OCI-LY7 (cell line): ENCODE data around the gene C1orf56. TPM values are rescaled to one million over a fixed set of nuclear protein-coding genes. Genes with fewer than 3 reads are reported as not detected.

ENCODE experiments used
- BruUV-seq: library from RNA; stranded (reverse); fragments of 400-500 nt; replicated peaks from 2 replicates; lab custom pipeline; 2021; lab: Mats Ljungman, UMichigan
- CTCF ChIA-PET: fragments of 300-600 bp; sonication (Branson Sonifier 250); formaldehyde crosslinking; loops from one replicate; lab custom pipeline; 2022; ENCODE audit warnings: antibody characterized with exemption; ENCODE audit not compliant: unreplicated experiment; lab: Charles Lee
- POLR2A ChIA-PET: fragments of 300-600 bp; sonication (Branson Sonifier 250); formaldehyde crosslinking; loops from one replicate; lab custom pipeline; 2022; ENCODE audit warnings: antibody characterized with exemption; lab: Charles Lee
- DNase-seq: peaks from one replicate; pipeline ENCODE4 v3.0.0-alpha.2; 2015; ENCODE audit warnings: low spot score
- H2AFZ ChIP-seq: fragments of 200-600 bp; sonication (generic), shearing (Covaris generic); 2 replicates; pipeline ENCODE4 v1.6.1; 2014; ENCODE audit warnings: mild to moderate bottlenecking, antibody characterized with exemption, low read length, moderate library complexity
- H3K27ac ChIP-seq: fragments of 200-600 bp; sonication (generic); 2 replicates; pipeline ENCODE4 v1.5.1; 2014; ENCODE audit warnings: mixed run types, low read depth, mild to moderate bottlenecking, moderate library complexity, low read length, inconsistent platforms; ENCODE audit not compliant: poor library complexity, severe bottlenecking
- H3K36me3 ChIP-seq: fragments of 200-600 bp; sonication (generic); 2 replicates; pipeline ENCODE4 v1.6.1; 2014; ENCODE audit warnings: mild to moderate bottlenecking, antibody characterized with exemption, low read length, moderate library complexity, mixed read lengths; ENCODE audit not compliant: insufficient read depth
- H3K4me1 ChIP-seq: fragments of 200-600 bp; sonication (generic); 2 replicates; pipeline ENCODE4 v1.5.1; 2014; ENCODE audit warnings: mild to moderate bottlenecking, low read length; ENCODE audit not compliant: insufficient read depth, poor library complexity, severe bottlenecking
- H3K4me2 ChIP-seq: fragments of 200-600 bp; sonication (generic); 2 replicates; pipeline ENCODE4 v1.6.1; 2014; ENCODE audit warnings: mild to moderate bottlenecking, low read length
- H3K4me3 ChIP-seq: fragments of 200-600 bp; sonication (generic); 2 replicates; pipeline ENCODE4 v1.5.1; 2014; ENCODE audit warnings: mild to moderate bottlenecking, low read depth, low read length; ENCODE audit not compliant: poor library complexity, severe bottlenecking
- H3K79me2 ChIP-seq: fragments of 200-600 bp; sonication (generic); 2 replicates; pipeline ENCODE4 v1.6.1; 2016; ENCODE audit warnings: low read depth, mild to moderate bottlenecking, low read length, moderate library complexity, mixed read lengths; ENCODE audit not compliant: insufficient read depth
- H3K9me2 ChIP-seq: fragments of 200-600 bp; sonication (generic); 2 replicates; pipeline ENCODE4 v1.6.1; 2016; ENCODE audit warnings: mild to moderate bottlenecking, low read length, mixed read lengths; ENCODE audit not compliant: insufficient read depth
- H3K9me3 ChIP-seq: fragments of 200-600 bp; sonication (generic); 2 replicates; pipeline ENCODE4 v1.6.1; 2014; ENCODE audit warnings: mild to moderate bottlenecking, mixed run types, low read length, mixed read lengths
- H4K20me1 ChIP-seq: fragments of 200-600 bp; sonication (generic); 2 replicates; pipeline ENCODE4 v1.6.1; 2014; ENCODE audit warnings: mild to moderate bottlenecking, antibody characterized with exemption, low read length, moderate library complexity, mixed read lengths; ENCODE audit not compliant: insufficient read depth
- CTCF ChIP-seq: fragments of 200-600 bp; sonication (generic); conservative IDR thresholded peaks from 2 replicates; pipeline ENCODE4 v1.5.1; 2014; ENCODE audit warnings: mild to moderate bottlenecking, antibody characterized with exemption, low read length, moderate library complexity, mixed read lengths
- EZH2phosphoT487 ChIP-seq: fragments of 200-600 bp; sonication (generic); IDR thresholded peaks from 2 replicates; pipeline ENCODE4 v1.6.1; 2018; ENCODE audit warnings: low read depth, borderline replicate concordance, mild to moderate bottlenecking, mixed run types, antibody characterized with exemption, low read length, moderate library complexity, mixed read lengths
- intact Hi-C: fragments of 100-400 bp; cut with micrococcal nuclease; formaldehyde crosslinking; loops from one replicate; pipeline ENCODE4 v1.10.0; 2022; ENCODE audit not compliant: unreplicated experiment
- total RNA-seq, 2 experiments: library from RNA; depleted of rRNA in 1 of 2; stranded (reverse); fragments of >200 nt in 1 of 2; shearing (Covaris generic) in 1 of 2; gene quantifications; 2 replicates each; pipeline ENCODE4 v1.2.3, GENCODE V29; 2014 to 2022

C1orf56 gene
- total RNA-seq, 2 experiments from 2014 or later = 0.25 TPM; not detected in 1

GRCh38 chr1:151054971-151055547 is 7.5 kb downstream of the C1orf56 start:
- Histone ChIP-seq H3K9me3 (no peaks in the 10 kb centered on the region), H3K79me2 (peaks cover 41% of the 10 kb centered on the region), H2AFZ (no peak overlapping the region), H3K4me3 (no peak overlapping the region), H3K27ac (no peak overlapping the region), H3K9me2 (no peaks in the 10 kb centered on the region), H4K20me1 (peaks cover 14% of the 10 kb centered on the region; the same call in 1 of the 2 replicates), H3K36me3 (peaks cover 82% of the 10 kb centered on the region), H3K4me2 (no peak overlapping the region), H3K4me1 (peaks cover 24% of the 10 kb centered on the region)
- TF ChIP-seq CTCF = no peak
- no peak for TF ChIP-seq EZH2phosphoT487
- intact Hi-C loops = loop anchor here (5.0 kb wide), 1 partner anchor 48 kb away; the partner anchor contains the start of genes MINDY1 and PRUNE1
- BruUV-seq = no TSS peak
- POLR2A ChIA-PET = interaction anchor here (0.8 kb wide), 1 partner anchor 11 kb away, joined by 3 read pairs; no protein-coding TSS in a partner anchor
- CTCF ChIA-PET = no interaction called here
- DNase-seq = no peak

- CTCF ChIA-PET = no interaction called here
- H3K4me1 ChIP-seq = peaks cover 24% of the 10 kb centered on the region
- intact Hi-C loops = loop anchor here (5.0 kb wide), 1 partner anchor 48 kb away; the partner anchor contains the start of genes MINDY1 and PRUNE1
- no peaks in the 10 kb centered on the region for H3K9me2 ChIP-seq
- no peak overlapping the region for H2AFZ ChIP-seq
- H3K4me3 ChIP-seq = no peak overlapping the region
- H3K36me3 ChIP-seq = peaks cover 77% of the 10 kb centered on the region
- no peaks in the 10 kb centered on the region for H3K9me3 ChIP-seq
- no TSS peak for BruUV-seq
- DNase-seq = no peak
- H3K4me2 ChIP-seq = no peak overlapping the region
- peaks cover 14% of the 10 kb centered on the region; the same call in 1 of the 2 replicates for H4K20me1 ChIP-seq
- POLR2A ChIA-PET = interaction anchor here (0.6 kb wide), 1 partner anchor 10 kb away, joined by 3 read pairs; no protein-coding TSS in a partner anchor
- H3K27ac ChIP-seq = no peak overlapping the region
- no peak for TF ChIP-seq EZH2phosphoT487
- TF ChIP-seq CTCF = no peak
- H3K79me2 ChIP-seq = peaks cover 44% of the 10 kb centered on the region
These were observed 8.0 kb downstream of the C1orf56 start for GRCh38 chr1:151055581-151055980.

- Histone ChIP-seq H3K4me1 (peaks cover 28% of the 10 kb centered on the region), H3K9me2 (no peaks in the 10 kb centered on the region), H3K79me2 (peaks cover 49% of the 10 kb centered on the region), H3K27ac (no peak overlapping the region), H4K20me1 (peaks cover 14% of the 10 kb centered on the region; the same call in 1 of the 2 replicates), H3K4me2 (peak overlapping the region; percentile 85; the same call in 1 of the 2 replicates), H2AFZ (no peak overlapping the region), H3K4me3 (no peak overlapping the region), H3K9me3 (no peaks in the 10 kb centered on the region), H3K36me3 (peaks cover 71% of the 10 kb centered on the region)
- no peak for DNase-seq
- ChIA-PET POLR2A (interaction anchor here (0.6 kb wide), 1 partner anchor 10 kb away, joined by 3 read pairs; no protein-coding TSS in a partner anchor), CTCF (no interaction called here)
- intact Hi-C loops = loop anchor here (5.0 kb wide), 1 partner anchor 49 kb away; the partner anchor contains the start of genes MINDY1 and PRUNE1
- TF ChIP-seq EZH2phosphoT487 = no peak
- no peak for TF ChIP-seq CTCF
- no TSS peak for BruUV-seq
These were observed 8.6 kb downstream of the C1orf56 start for GRCh38 chr1:151056149-151056548.
